H9 (cell line): ENCODE data around the gene VSIG10L. TPM values are rescaled to one million over a fixed set of nuclear protein-coding genes. Genes with fewer than 3 reads are reported as not detected.

Source experiments
- DNase-seq: peaks from one replicate; pipeline ENCODE4 v3.0.0-alpha.2; 2017
- H2AFZ ChIP-seq: one replicate; pipeline ENCODE4 v1.6.1; 2013; ENCODE audit warnings: mild to moderate bottlenecking, low read length, control low read depth, moderate library complexity
- H2AK5ac ChIP-seq: 2 replicates; pipeline ENCODE4 v1.6.1; 2013; ENCODE audit warnings: low read length, control low read depth, mixed read lengths; ENCODE audit not compliant: insufficient read length
- H2BK120ac ChIP-seq: one replicate; pipeline ENCODE4 v1.6.1; 2013; ENCODE audit warnings: low read depth, mild to moderate bottlenecking, low read length, control low read depth, inconsistent platforms; ENCODE audit not compliant: poor library complexity, severe bottlenecking
- H2BK12ac ChIP-seq: 2 replicates; pipeline ENCODE4 v1.6.1; 2013; ENCODE audit warnings: low read length, control low read depth, mixed read lengths, low read depth; ENCODE audit not compliant: insufficient read length
- H2BK15ac ChIP-seq: 2 replicates; pipeline ENCODE4 v1.6.1; 2013; ENCODE audit warnings: low read depth, low read length, control low read depth
- H2BK20ac ChIP-seq: one replicate; pipeline ENCODE4 v1.6.1; 2013; ENCODE audit warnings: low read depth, mild to moderate bottlenecking, low read length, control low read depth, inconsistent platforms; ENCODE audit not compliant: poor library complexity, severe bottlenecking
- H2BK5ac ChIP-seq: 2 replicates; pipeline ENCODE4 v1.6.1; 2013; ENCODE audit warnings: low read length, control low read depth, mixed read lengths; ENCODE audit not compliant: insufficient read length
- H3K14ac ChIP-seq: 2 replicates; pipeline ENCODE4 v1.6.1; 2013; ENCODE audit warnings: low read length, control low read depth; ENCODE audit not compliant: insufficient read depth
- H3K18ac ChIP-seq: 2 replicates; pipeline ENCODE4 v1.6.1; 2013; ENCODE audit warnings: low read depth, mild to moderate bottlenecking, mixed read lengths, low read length, control low read depth; ENCODE audit not compliant: insufficient read length
- H3K23ac ChIP-seq: 2 replicates; pipeline ENCODE4 v1.6.1; 2013; ENCODE audit warnings: low read length, control low read depth, mixed read lengths, low read depth; ENCODE audit not compliant: insufficient read length
- H3K23me2 ChIP-seq: 2 replicates; pipeline ENCODE4 v1.6.1; 2013; ENCODE audit warnings: low read depth, mild to moderate bottlenecking, mixed read lengths, low read length, control low read depth; ENCODE audit not compliant: insufficient read length, poor library complexity, severe bottlenecking
- H3K27ac ChIP-seq: 2 replicates; pipeline ENCODE4 v1.5.1; 2013; ENCODE audit warnings: low read length, control low read depth, mixed read lengths, low read depth; ENCODE audit not compliant: insufficient read length
- H3K27me3 ChIP-seq: 2 replicates; pipeline ENCODE4 v1.6.1; 2013; ENCODE audit warnings: low read length, control low read depth, inconsistent platforms; ENCODE audit not compliant: insufficient read depth
- H3K4ac ChIP-seq: 2 replicates; pipeline ENCODE4 v1.6.1; 2013; ENCODE audit warnings: low read depth, mild to moderate bottlenecking, control low read depth, inconsistent platforms, low read length, moderate library complexity
- H3K4me1 ChIP-seq: 2 replicates; pipeline ENCODE4 v1.6.1; 2013; ENCODE audit warnings: low read length, control low read depth, inconsistent platforms; ENCODE audit not compliant: insufficient read depth
- H3K4me2 ChIP-seq: 2 replicates; pipeline ENCODE4 v1.6.1; 2013; ENCODE audit warnings: low read length, control low read depth, mixed read lengths; ENCODE audit not compliant: insufficient read length, insufficient read depth
- H3K56ac ChIP-seq: 2 replicates; pipeline ENCODE4 v1.6.1; 2013; ENCODE audit warnings: low read depth, mild to moderate bottlenecking, mixed read lengths, low read length, control low read depth; ENCODE audit not compliant: insufficient read length
- H3K79me1 ChIP-seq: 2 replicates; pipeline ENCODE4 v1.6.1; 2013; ENCODE audit warnings: low read depth, mild to moderate bottlenecking, moderate library complexity, low read length, control low read depth, inconsistent platforms; ENCODE audit not compliant: insufficient read depth, poor library complexity, severe bottlenecking
- H3K79me2 ChIP-seq: 2 replicates; pipeline ENCODE4 v1.6.1; 2013; ENCODE audit warnings: low read length, control low read depth, inconsistent platforms; ENCODE audit not compliant: insufficient read depth
- H3K9ac ChIP-seq: 2 replicates; pipeline ENCODE4 v1.6.1; 2013; ENCODE audit warnings: low read length, control low read depth, mixed read lengths; ENCODE audit not compliant: insufficient read length; ENCODE audit errors: extremely low read depth
- H3K9me3 ChIP-seq: one replicate; pipeline ENCODE4 v1.6.1; 2013; ENCODE audit warnings: low read depth, low read length, inconsistent platforms; ENCODE audit not compliant: control insufficient read depth
- H3T11ph ChIP-seq: one replicate; pipeline ENCODE4 v1.6.1; 2013; ENCODE audit warnings: mild to moderate bottlenecking, low read length, control low read depth, inconsistent platforms
- H4K20me1 ChIP-seq: one replicate; pipeline ENCODE4 v1.6.1; 2013; ENCODE audit not compliant: control insufficient read depth, insufficient read length, insufficient read depth
- H4K5ac ChIP-seq: 2 replicates; pipeline ENCODE4 v1.6.1; 2013; ENCODE audit warnings: low read depth, mild to moderate bottlenecking, mixed read lengths, low read length, control low read depth; ENCODE audit not compliant: insufficient read length
- H4K8ac ChIP-seq: replicated peaks from 2 replicates; pipeline ENCODE4 v1.6.1; 2013; ENCODE audit warnings: low read length, control low read depth, mixed read lengths, low read depth; ENCODE audit not compliant: insufficient read length
- H4K91ac ChIP-seq: 2 replicates; pipeline ENCODE4 v1.6.1; 2013; ENCODE audit warnings: low read depth, mild to moderate bottlenecking, moderate library complexity, mixed read lengths, low read length, control low read depth; ENCODE audit not compliant: insufficient read length
- H3K27ac Mint-ChIP-seq, 3 experiments: 2 replicates in 2 of 3; 3 replicates in 1 of 3; pipeline ENCODE4 v1.8.0; 2020 to 2021; ENCODE audit warnings: mixed read lengths in 3 of 3, mild to moderate bottlenecking in 1 of 3, moderate library complexity in 1 of 3
- H3K27me3 Mint-ChIP-seq: 2 replicates; pipeline ENCODE4 v1.8.0; 2021; ENCODE audit warnings: low read depth, mild to moderate bottlenecking, moderate library complexity, mixed read lengths
- H3K36me3 Mint-ChIP-seq, 3 experiments: 2 replicates in 2 of 3; 3 replicates in 1 of 3; pipeline ENCODE4 v1.8.0; 2020 to 2021; ENCODE audit warnings: low read depth in 3 of 3, mixed read lengths in 3 of 3; ENCODE audit not compliant: insufficient read depth in 1 of 3
- H3K4me1 Mint-ChIP-seq, 2 experiments: 2 replicates each; pipeline ENCODE4 v1.8.0; 2020; ENCODE audit warnings: mixed read lengths in 2 of 2
- H3K4me3 Mint-ChIP-seq, 2 experiments: 2 replicates in 1 of 2; 3 replicates in 1 of 2; pipeline ENCODE4 v1.8.0; 2020 to 2021; ENCODE audit warnings: mild to moderate bottlenecking in 2 of 2, mixed read lengths in 2 of 2, moderate library complexity in 1 of 2
- H3K9me3 Mint-ChIP-seq, 2 experiments: 2 replicates in 1 of 2; 3 replicates in 1 of 2; pipeline ENCODE4 v1.8.0; 2020; ENCODE audit warnings: mild to moderate bottlenecking in 2 of 2, mixed read lengths in 2 of 2, moderate library complexity in 1 of 2
- WGBS: extraction: QIAGEN DNeasy Blood & Tissue Kit; methylation state at CpG from one replicate; pipeline ENCODE4 v1.1.7; 2013; ENCODE audit warnings: missing lambda C conversion rate, low lambda C conversion rate, mixed read lengths; ENCODE audit not compliant: insufficient read length; ENCODE audit errors: extremely low coverage; 5-methylcytosine and 5-hydroxymethylcytosine counted together
- total RNA-seq: library from RNA; stranded (reverse); gene quantifications from 2 replicates; pipeline ENCODE4 v1.2.1, GENCODE V29; 2021
- TF ChIP-seq, protein P1 (sequence below): fragments of 200-600 bp; sonication (generic); conservative IDR thresholded peaks from 3 replicates; pipeline ENCODE4 v1.8.0; 2021; ENCODE audit warnings: antibody characterized with exemption, mild to moderate bottlenecking

Gene VSIG10L
- total RNA-seq, 1 experiment from 2014 or later = 5.6 TPM

DNA sequence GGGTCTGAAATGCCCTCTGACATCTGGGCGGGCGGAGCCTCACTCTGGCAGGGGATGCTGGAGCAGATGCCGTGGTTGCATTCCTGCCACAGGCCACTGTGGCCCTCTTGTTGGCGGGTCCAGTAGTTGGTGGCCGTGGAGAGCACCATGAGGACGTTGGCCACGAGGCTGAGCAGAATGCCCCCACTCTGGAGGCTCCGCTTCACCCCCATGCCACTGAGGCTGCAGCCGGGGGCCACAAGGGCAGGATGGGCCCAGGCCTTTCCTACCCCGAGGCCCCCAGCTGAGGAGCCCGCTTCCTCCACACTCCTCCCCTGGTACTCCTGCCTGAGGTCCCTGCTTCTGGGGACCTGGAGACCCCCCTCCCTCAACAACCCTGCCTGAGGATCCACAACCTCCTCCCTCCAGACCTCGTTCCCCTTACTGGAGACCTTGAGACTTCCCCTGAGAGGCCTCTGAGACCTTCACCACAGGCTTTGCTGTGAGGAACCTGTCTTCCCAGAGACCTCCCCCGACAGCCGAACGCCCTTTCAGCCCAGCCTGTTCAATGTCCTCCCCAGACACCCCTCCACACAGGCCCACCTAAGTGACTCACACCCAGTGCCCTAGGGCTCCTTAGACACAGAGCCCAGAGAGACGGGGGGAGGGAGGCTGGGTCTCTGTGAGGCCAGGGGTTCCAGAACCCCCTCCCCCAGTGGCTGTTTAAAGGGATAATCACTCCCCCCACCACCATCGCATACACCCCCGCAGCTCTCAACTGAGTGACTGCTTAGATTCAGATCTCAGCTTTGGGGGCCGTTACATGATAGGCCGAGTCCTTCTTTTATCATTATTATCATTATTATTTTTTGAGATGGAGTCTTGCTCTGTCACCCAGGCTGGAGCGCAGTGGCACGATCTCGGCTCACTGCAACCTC lies 26.7 kb upstream of the VSIG10L start, which contains the start of gene CLDND2:
TSS of gene CLDND2 (minus strand) at position 638 of the 917 bp plus-strand sequence. CDS start at position 212, 426 bp downstream.
- TF ChIP-seq, protein P1, sequence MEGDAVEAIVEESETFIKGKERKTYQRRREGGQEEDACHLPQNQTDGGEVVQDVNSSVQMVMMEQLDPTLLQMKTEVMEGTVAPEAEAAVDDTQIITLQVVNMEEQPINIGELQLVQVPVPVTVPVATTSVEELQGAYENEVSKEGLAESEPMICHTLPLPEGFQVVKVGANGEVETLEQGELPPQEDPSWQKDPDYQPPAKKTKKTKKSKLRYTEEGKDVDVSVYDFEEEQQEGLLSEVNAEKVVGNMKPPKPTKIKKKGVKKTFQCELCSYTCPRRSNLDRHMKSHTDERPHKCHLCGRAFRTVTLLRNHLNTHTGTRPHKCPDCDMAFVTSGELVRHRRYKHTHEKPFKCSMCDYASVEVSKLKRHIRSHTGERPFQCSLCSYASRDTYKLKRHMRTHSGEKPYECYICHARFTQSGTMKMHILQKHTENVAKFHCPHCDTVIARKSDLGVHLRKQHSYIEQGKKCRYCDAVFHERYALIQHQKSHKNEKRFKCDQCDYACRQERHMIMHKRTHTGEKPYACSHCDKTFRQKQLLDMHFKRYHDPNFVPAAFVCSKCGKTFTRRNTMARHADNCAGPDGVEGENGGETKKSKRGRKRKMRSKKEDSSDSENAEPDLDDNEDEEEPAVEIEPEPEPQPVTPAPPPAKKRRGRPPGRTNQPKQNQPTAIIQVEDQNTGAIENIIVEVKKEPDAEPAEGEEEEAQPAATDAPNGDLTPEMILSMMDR = no peak
- H2BK120ac ChIP-seq = no peak within 1 kb of the TSS
- no peak within 1 kb of the TSS for H3K23ac ChIP-seq
- no peak within 1 kb of the TSS for H2BK5ac ChIP-seq
- H3K4me1 Mint-ChIP-seq = peaks cover 29 to 31% of the 10 kb centered on the region in 2 experiments
- H2AK5ac ChIP-seq = no peak within 1 kb of the TSS
- no peaks in the 10 kb centered on the region for H3K9me3 Mint-ChIP-seq
- no peak within 1 kb of the TSS for H4K8ac ChIP-seq
- DNase-seq = no peak
- no peaks in the 10 kb centered on the region for H4K20me1 ChIP-seq
- no peak within 1 kb of the TSS for H2AFZ ChIP-seq
- no peak within 1 kb of the TSS; the same call in 1 of the 2 replicates for H2BK15ac ChIP-seq
- H3K27me3 Mint-ChIP-seq = peaks cover 14% of the 10 kb centered on the region
- peak within 1 kb of the TSS; percentile 71 for H3K9ac ChIP-seq
- H3T11ph ChIP-seq = no peak within 1 kb of the TSS
- peak within 1 kb of the TSS; percentile 90 for H3K14ac ChIP-seq
- H2BK20ac ChIP-seq = no peak within 1 kb of the TSS
- no peaks in the 10 kb centered on the region for H3K79me2 ChIP-seq
- H3K18ac ChIP-seq = peak within 1 kb of the TSS; percentile 97
- H4K91ac ChIP-seq = no peak within 1 kb of the TSS
- H3K27ac ChIP-seq = no peak within 1 kb of the TSS
- no peak within 1 kb of the TSS for H2BK12ac ChIP-seq
- H3K56ac ChIP-seq = no peak within 1 kb of the TSS
- H3K23me2 ChIP-seq = peaks cover 21% of the 10 kb centered on the region
- H4K5ac ChIP-seq = no peak within 1 kb of the TSS
- H3K27ac Mint-ChIP-seq = peak within 1 kb of the TSS; percentile 44 to 96 (median 84); a peak in 4 of 7 replicates
- no peaks in the 10 kb centered on the region; a peak in 1 of 7 replicates for H3K36me3 Mint-ChIP-seq
- H3K9me3 ChIP-seq = no peaks in the 10 kb centered on the region
- no peak within 1 kb of the TSS for H3K4ac ChIP-seq
- peak within 1 kb of the TSS; percentile 95 to 100 for H3K4me3 Mint-ChIP-seq
- peak within 1 kb of the TSS; percentile 69 for H3K4me2 ChIP-seq
- H3K79me1 ChIP-seq = no peaks in the 10 kb centered on the region
- no peaks in the 10 kb centered on the region for H3K27me3 ChIP-seq
- WGBS = no CpG with 5 or more reads among the region's 23 CpGs
- H3K4me1 ChIP-seq = no peaks in the 10 kb centered on the region
